ENCODE data around the gene CCDC85C. TPM values are rescaled to one million over a fixed set of nuclear protein-coding genes. Genes with fewer than 3 reads are reported as not detected.

Gene CCDC85C
- total RNA-seq, result 10 to 100 TPM in 2 of 4 donors, 1 to 10 TPM in 1, under 1 TPM in 1; 0.88 to 56.3 (median 13.6) TPM

DNA sequence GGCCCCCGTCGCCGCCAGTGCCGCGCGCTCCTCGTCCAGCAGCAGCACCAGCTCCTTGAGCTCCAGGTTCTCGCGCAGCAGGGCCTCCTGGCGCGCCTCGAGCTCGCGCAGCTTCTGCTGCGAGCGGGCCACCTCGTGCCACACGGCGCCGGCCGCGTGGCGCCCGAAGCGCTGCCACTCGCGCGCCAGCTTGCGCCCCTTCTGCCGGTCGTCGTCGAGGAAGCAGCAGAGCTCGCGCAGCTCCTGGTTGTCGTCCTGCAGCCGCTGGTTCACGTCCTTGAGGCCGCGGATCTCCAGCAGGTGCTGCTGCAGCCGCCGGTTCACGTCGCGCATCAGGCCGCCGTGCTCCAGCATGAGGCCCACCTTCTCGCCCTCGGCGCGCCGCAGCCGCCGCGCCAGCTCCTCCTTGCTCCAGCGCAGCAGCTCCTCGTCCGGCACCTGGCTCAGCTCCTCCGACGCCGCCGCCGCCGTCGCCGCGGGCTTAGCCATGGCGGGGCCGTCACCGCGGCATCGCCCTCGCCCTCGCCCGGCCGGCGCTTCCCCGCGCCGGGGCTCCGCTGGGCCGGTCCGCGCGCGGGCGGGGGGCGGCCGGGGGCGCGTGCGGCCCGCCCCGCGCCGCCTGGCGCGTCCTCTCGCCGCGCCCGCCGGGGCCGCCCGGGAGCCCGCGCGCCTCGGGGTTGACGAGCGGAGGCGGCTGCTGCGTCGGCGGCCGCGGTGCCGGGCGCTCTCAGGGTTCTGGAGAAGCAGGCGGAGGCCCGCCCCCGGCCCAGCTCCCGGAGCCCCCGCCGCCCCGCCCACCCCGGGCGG is at the start of gene CCDC85C:
Gene CCDC85C (minus strand): TSS at position 737 of the 807 bp plus-strand sequence. CDS start 248 bp downstream, at position 489.
- H3K4me1 ChIP-seq, result peaks cover 0 to 30% of the 10 kb centered on the region in 2 donors
- TF ChIP-seq, protein P1, sequence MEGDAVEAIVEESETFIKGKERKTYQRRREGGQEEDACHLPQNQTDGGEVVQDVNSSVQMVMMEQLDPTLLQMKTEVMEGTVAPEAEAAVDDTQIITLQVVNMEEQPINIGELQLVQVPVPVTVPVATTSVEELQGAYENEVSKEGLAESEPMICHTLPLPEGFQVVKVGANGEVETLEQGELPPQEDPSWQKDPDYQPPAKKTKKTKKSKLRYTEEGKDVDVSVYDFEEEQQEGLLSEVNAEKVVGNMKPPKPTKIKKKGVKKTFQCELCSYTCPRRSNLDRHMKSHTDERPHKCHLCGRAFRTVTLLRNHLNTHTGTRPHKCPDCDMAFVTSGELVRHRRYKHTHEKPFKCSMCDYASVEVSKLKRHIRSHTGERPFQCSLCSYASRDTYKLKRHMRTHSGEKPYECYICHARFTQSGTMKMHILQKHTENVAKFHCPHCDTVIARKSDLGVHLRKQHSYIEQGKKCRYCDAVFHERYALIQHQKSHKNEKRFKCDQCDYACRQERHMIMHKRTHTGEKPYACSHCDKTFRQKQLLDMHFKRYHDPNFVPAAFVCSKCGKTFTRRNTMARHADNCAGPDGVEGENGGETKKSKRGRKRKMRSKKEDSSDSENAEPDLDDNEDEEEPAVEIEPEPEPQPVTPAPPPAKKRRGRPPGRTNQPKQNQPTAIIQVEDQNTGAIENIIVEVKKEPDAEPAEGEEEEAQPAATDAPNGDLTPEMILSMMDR (IDR thresholded peaks at IDR 0.05), result no peak
- TF ChIP-seq POLR2A (IDR thresholded peaks at IDR 0.05), result no peak
- no peaks in the 10 kb centered on the region for H3K36me3 ChIP-seq
- peak in 1 of 2 donors; percentile 48 for DNase-seq
- H3K4me3 ChIP-seq, result peak within 1 kb of the TSS; percentile 66 to 89
- intact Hi-C loops (cut with DNase I; ENCODE audit: low total_unique reads), result loop anchor here (10.0 kb wide), 1 partner anchor 79 kb away; no protein-coding TSS in a partner anchor
- no peaks in the 10 kb centered on the region for H3K27me3 ChIP-seq
- no peaks in the 10 kb centered on the region for H3K9me3 ChIP-seq
- H3K27ac ChIP-seq, result peak within 1 kb of the TSS; percentile 89 to 92

- TF ChIP-seq POLR2A (IDR thresholded peaks at IDR 0.05), result no peak
- intact Hi-C loops (cut with DNase I; ENCODE audit: low total_unique reads), result no loop called here
- Histone ChIP-seq H3K4me1 (no peaks in the 10 kb centered on the region), H3K27me3 (no peaks in the 10 kb centered on the region), H3K27ac (no peak overlapping the region), H3K9me3 (no peaks in the 10 kb centered on the region), H3K4me3 (no peak overlapping the region), H3K36me3 (no peaks in the 10 kb centered on the region)
- DNase-seq, result no peak
Observed at GRCh38 chr14:99651953-99652746, 48.1 kb upstream of the CCDC85C start.

DNA sequence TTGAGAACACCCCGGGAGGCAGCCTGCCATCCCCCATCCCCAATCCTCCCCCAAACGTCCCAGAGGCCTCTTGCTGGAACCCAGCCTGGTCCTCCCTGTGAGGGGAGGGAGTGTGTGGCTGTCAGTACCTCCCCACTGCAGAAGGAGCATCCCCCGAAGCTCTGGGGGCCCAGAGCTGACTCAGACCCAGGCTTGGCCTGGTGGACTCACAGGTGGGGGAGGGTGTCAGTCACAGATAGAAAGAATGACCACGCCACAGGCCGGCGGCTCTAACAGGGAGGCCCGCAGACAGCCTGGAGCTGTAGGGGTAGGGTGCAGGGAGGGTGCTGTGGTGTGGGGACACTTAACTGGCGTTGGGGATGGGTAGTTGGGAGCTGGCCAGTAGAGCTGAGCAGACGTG is 46.2 kb upstream of the CCDC85C start:
- Histone ChIP-seq H3K4me1 (peaks cover 0 to 4% of the 10 kb centered on the region in 2 donors), H3K27ac (no peak overlapping the region), H3K27me3 (no peaks in the 10 kb centered on the region), H3K4me3 (no peak overlapping the region), H3K36me3 (no peaks in the 10 kb centered on the region), H3K9me3 (no peaks in the 10 kb centered on the region)
- no peak for TF ChIP-seq POLR2A (IDR thresholded peaks at IDR 0.05)
- TF ChIP-seq, protein P1 (IDR thresholded peaks at IDR 0.05), result no peak
- intact Hi-C loops (cut with DNase I; ENCODE audit: low total_unique reads), result no loop called here
- no peak for DNase-seq

GRCh38 chr14:99649643-99650042 is 45.6 kb upstream of the CCDC85C start:
- Histone ChIP-seq H3K4me3 (no peak overlapping the region), H3K9me3 (no peaks in the 10 kb centered on the region), H3K4me1 (peaks cover 0 to 4% of the 10 kb centered on the region in 2 donors), H3K36me3 (no peaks in the 10 kb centered on the region), H3K27me3 (no peaks in the 10 kb centered on the region), H3K27ac (no peak overlapping the region)
- intact Hi-C loops (cut with DNase I; ENCODE audit: low total_unique reads), result no loop called here
- TF ChIP-seq POLR2A (IDR thresholded peaks at IDR 0.05), result no peak
- TF ChIP-seq, protein P1 (IDR thresholded peaks at IDR 0.05), result no peak
- no peak for DNase-seq

GRCh38 chr14:99649219-99649618 is 45.2 kb upstream of the CCDC85C start:
- peaks cover 0 to 4% of the 10 kb centered on the region in 2 donors for H3K4me1 ChIP-seq
- no peak for TF ChIP-seq POLR2A (IDR thresholded peaks at IDR 0.05)
- TF ChIP-seq, protein P1 (IDR thresholded peaks at IDR 0.05), result no peak
- no peak overlapping the region for H3K27ac ChIP-seq
- intact Hi-C loops (cut with DNase I; ENCODE audit: low total_unique reads), result no loop called here
- H3K4me3 ChIP-seq, result no peak overlapping the region
- H3K27me3 ChIP-seq, result no peaks in the 10 kb centered on the region
- no peaks in the 10 kb centered on the region for H3K36me3 ChIP-seq
- no peaks in the 10 kb centered on the region for H3K9me3 ChIP-seq
- no peak for DNase-seq
